ENCODE measurements around the gene ARX. TPM values are rescaled to one million over a fixed set of nuclear protein-coding genes. Genes with fewer than 3 reads are reported as not detected.

Gene ARX
- total and polyA plus RNA-seq, 2 of the 8 experiments (the other 6 are each of a cell fraction or from before 2014, with no cell fraction given) = not detected

DNA sequence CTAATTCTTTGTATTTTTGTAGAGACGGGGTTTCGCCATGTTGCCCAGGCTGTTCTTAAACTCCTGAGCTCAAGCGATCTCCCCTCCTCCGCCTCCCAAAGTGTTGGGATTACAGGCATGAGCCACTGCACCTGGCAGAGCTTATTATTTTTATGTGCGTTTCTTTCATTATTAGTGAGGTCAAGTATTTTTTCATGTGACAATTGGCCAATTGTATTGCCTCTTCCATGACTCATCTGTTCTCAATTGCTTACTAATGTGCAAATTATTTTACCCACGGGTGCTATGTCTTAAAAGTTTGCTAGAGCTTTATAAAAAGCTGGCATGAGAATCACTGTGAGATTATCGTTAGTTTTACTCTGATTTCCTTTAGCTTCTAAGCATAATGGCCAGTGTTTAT is 13.0 kb upstream of the ARX start (continued):
- TF ChIP-seq E2F6 (IDR thresholded peaks at IDR 0.05) = no peak
